SW 1271 (cell line): ENCODE data around the gene TRPM2.

Experiments used
- DNase-seq, 2 experiments: peaks; one replicate each; lab custom pipeline; 2025; lab: John Stamatoyannopoulos, UW

TRPM2 gene

DNA sequence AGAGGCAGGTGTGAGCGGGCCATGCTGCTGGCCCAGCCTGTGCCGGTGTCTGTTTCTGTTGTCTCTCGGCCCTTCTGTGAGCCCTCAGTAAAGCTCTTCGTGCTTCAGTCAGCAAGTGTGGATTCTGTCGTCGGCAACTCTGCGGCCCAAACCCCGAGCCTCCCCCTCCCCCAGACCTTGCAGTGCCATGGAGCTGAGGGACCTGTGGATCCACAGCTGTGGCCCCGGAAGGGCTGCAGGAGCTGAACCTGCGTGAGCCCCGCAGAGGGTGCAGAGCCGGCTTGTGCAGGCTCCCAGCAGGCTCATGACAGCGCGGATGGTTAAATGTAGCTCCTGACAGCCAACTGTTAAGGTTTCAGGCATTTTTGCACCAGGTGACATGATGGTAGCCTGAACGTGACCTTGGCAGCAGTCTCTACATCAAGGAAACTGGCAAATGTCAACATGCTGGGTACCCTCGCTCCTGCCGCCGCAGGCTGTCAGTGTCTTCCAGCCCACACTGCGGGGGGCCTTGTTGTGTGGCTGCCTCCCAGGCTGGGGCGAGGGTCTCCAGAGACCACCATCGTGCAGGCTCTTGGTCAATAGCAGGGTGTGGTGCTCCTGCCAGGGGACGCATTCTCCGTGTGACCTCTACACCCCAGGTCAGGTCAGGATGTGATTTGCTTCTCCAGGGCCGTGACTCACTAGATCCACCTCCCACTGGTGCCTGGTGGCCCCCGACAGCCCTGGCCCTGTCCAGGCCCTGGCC is 108.8 kb downstream of the TRPM2 start:
- DNase-seq: no peak

DNA sequence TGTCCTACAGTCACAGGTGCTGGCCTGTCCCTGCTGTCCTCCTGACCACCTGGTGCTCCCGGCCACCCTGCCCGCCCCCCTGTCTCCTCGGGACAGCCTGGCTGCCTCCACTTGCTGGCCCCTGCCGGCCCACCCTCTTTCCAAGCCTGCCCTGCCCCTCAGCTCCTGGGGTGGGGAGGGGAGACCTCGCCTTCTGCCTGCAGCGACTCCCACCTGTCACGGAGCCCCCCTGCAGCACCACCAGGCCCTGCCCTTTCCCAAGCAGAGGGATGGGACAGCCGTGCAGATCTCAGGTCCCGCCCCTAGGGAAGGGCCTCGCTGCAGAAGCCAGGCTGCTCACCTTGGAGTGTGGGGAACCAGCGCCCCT is 109.4 kb downstream of the TRPM2 start:
- DNase-seq: no peak

DNA sequence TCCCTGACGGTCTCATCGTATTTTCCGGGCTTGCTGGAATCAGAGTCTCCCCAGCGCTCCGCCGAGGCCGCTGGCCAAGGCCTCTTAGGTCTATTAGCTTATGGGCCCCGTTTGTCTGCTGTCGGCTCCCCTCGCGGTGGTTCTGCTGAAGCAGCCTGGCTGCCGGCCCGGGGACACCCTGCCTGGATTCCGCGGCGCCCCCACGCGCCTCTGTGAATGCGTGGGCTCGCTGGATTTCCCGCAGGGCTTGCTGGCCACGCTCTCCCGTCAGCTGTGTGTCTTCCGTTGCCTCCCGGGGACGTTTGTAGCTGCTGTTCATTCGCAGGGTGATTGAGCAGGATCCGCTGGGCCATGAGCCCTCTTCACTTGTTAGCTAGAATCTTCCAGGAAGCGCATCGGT is 110.3 kb downstream of the TRPM2 start:
- DNase-seq: no peak

DNA sequence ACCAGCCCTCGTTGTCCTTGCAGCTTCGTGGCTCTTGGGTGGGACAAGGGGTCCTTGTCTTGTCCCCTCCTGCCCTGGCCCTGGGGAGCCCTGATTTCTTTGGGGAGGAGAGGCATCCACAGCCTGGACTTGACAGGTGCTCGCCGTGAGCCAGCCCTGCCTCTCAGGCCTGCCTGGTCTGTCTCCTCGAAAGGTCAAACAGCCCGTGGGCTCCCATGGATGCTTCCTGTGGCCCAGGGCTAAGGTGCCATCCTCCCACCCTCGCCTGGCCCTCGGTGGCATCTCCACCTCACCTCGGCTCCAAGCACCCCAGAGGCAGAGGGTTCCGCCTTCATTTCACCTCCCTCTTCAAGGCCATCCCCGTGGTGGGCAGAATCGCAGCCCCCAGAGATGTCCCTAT is 110.9 kb downstream of the TRPM2 start:
- no peak for DNase-seq

DNA sequence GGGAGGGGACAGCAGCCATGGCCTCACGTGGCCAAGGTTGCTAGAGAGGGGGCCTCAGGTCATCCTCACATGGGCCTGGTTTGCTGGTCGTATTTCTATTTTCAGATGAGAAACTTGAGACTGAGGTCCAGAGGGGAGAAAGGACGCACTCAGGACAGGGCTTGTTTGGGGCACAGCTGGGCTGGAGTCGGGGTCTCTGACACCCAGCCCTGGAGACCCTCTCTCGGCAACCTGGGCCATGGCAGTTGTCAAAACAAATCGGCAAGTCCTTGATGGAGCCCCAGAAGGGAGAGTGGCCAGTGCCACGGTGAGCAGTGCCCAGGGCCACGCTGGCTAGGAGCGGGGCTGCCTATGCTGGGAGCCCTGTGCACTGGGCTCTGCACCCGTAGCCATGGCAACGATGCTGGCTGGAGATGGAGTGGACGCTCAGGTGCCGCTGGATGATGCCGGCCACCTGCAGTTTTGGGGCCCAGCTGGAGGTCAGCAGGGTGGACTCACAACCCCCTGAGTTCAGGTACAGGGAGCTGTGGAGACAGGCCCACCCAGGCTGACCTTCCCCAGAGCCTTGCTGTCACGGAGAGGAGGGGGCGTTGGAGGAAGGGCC is 113.0 kb downstream of the TRPM2 start:
- no peak for DNase-seq

DNA sequence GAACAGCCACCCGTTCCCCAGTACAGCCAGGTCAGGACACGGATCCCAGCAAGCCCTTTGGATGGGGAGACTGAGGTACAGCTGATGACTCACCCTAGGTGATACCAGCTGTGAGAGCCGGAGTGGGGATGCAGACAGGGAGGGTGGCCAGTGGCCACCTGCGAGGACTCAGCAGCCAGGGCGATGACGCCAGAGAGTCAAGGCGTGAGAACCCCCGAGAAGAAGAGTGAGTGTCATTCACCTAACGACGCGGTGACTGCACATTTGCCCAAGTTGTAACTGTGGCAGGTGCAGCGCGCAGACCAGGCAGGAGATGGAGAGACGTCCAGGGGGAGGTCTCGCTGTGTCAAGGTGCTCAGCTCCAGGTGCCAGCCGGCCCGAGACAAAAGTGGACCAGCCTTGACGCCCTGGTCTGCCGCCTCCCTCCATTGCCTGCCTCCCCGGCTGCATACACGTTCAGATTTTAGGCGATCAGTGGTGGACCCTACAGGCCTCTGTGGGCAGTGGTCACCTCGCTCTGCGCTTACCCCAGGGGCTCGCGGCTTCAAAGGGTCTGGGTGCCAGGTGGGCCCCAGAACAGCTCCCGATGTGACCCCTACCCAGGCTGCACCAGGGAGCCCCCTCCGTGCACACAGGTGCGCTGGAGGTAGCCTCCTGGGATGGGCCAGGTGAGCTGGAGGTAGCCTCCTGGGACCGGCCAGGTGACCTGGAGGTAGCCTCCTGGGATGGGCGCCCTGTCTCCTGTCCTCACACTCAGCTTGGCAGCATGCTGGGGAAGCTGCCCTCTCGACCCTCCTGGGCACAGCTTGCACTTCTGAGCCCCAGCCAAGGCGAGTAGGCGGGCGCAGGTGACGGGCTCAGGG is 113.8 kb downstream of the TRPM2 start:
- DNase-seq: no peak

DNA sequence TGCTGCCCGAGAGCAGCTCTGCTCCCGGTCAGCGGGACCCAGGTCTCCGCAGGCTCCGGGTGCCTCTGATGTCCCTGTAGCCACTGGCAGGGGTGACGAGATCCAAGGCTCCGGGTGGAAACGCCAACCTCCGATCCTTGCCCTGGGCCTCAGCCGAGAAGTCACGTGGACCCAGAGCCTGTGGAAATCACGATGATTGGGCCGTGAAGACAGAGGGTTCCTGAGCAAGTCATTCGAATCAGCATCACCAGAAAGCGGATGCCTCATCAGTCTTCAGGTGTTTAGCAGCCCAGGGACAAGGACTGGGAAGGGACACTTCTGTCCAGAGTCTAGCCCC is 114.4 kb downstream of the TRPM2 start:
- no peak for DNase-seq

DNA sequence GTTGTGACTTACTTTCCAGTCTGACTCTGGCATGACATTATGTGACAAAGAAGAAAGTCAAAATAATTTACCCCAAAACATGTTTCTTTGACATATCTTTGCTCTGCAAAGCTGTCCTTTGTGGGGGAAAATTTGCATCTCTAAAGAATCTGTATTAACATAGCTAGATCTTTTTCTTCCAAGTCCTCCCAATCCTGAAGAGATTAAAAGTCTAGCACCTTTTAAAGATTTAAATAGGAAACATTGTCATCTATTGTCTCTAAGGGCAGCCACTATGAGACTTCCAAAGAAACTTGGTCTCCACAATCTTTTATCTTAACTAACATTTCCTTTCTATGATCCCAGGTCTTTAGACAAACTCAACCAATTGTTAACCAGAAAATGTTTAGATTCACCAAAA is 117.9 kb downstream of the TRPM2 start:
- no peak for DNase-seq

DNA sequence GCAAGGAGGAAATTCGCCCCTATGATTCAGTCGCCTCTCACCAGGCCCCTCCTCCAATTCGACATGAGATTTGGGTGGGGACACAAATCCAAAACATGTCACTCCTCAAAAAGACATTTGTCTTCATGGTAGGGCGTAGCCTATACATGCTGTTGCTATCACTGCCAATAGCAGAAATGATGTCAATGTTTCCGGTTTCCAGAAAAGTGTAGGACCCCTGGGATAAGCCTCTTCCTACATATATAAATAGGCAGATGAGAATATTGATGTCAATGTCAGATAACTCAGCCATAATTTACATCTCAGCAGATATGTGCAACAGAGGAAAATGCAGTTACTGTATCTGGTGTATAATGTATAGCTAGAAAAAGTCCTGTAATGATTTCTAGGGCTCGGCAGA is 118.6 kb downstream of the TRPM2 start:
- no peak for DNase-seq

DNA sequence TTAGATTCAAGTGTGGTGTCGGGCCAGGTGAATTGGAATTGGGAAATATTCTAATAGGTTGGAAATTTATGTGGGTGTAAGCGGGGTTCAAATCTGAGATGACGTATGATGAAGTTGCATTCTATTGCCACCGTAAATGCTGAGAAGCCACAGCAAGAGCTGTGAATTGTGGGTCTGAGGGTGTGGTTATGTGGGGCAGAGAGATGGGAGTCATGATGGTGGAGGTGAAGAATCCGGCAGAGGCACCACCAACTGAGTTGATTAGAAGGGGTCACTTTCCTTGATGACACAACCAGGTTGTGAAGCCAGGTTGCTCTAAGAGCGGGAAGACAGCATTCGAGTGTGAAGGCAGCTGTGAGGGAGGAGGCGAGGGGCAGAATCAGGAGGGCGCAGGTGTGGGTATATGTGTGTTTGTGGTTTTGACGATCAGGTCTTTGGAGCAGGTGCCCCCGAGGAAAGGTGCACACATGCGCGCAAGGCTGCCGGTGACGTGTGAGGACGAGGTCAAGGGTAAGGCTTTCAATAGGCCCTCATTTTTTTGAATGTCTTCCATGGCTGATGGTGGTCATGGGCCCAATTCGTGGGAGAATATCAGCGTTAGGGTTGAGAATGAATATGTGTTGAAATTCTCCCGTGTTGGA is 120.6 kb downstream of the TRPM2 start:
- no peak for DNase-seq

DNA sequence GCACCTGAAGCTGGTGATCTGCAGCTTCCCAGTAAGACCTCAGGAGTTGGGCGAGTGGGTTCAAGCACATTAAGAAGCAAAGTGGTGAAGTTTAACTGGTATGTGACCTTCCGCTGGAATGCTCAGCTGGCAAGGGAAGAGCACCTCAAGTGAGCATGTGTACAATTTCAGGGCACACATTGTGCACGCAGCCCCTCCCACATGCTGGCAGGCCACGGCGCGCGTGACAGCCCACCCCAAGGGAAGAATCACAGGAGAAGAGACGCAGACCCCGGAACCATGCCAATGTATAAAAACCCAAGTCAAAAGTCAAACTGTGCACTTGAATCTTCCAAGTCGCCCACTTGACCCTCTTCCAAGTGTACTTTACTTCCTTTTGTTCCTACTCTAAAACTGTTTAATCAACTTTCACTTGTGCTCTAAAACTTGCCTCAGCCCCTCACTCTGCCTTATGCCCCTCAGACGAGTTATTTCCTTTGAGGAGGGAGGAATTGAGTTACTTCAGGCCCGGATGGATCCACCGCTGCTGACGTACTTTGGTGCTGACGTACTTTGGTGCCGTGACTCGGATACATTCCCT is 121.9 kb downstream of the TRPM2 start:
- no peak for DNase-seq

DNA sequence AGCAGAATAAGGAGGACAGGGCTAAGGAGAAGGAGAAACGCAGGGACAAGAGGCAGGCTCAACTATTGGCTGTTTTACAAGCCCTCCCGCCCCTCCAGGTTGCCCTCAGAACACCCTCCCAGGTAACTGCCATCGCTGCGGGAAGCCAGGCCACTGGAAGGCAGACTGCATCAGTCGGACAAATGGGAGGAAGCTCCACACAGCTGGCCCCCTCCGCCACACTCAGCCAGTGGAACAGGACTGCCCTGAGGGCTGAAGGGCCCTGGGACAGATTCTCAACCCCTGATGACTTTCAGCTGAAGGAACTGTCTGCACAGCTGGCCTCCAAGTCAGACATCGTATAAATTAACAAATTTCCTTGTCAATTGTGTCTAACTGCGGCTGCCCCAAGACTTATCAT is 123.7 kb downstream of the TRPM2 start:
- DNase-seq: no peak

DNA sequence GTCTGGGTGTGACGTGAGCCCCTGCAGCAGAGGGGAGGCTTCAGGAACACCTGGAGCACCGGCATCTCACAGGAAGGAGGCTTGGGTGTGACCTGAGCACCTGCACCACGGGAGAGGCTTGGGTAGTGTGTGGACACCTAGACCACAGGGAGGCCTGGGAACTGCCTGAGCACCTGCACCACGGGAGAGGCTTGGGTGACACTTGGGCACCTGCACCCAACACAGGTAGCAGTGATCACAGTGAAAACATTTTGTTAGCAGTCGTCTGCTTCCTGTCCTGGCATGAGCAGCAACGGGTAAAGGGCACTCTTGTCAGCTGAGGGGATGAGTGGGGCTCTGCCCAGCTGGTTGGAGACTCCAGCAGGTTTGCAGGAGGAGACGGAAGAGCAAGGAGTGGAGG is 124.3 kb downstream of the TRPM2 start:
- DNase-seq: no peak

DNA sequence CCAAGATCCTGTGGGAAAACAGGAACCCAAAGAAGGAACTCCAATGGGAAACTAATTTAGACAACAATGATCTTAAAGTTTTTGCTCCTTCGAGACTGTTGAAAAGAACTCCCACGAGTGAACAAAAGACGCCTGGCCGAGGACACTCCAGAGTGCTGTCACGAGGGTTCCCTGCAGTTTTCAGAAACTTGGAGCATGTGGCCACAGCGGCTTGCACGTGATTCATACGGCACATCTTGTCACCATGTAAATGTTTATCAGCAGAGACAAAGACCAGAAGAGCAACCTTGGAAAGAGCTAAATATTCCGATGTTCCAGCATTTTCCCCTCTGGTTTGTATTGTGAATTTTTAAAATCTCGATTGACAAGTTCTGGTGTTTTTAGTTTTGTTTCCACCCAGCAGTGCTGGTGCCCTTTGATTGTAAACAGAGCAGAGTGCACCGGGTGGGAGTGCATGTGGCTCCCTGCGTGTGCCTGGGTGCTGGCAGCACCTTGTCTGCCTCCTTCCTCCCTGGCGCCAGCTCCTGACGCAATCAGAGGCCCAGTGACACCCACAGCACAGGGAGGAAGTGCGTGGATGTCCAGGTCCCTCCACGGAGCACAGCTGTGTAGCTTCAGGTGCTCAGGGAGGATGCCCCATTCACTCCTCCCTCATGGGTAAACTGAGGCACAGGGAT is 124.8 kb downstream of the TRPM2 start:
- no peak for DNase-seq

DNA sequence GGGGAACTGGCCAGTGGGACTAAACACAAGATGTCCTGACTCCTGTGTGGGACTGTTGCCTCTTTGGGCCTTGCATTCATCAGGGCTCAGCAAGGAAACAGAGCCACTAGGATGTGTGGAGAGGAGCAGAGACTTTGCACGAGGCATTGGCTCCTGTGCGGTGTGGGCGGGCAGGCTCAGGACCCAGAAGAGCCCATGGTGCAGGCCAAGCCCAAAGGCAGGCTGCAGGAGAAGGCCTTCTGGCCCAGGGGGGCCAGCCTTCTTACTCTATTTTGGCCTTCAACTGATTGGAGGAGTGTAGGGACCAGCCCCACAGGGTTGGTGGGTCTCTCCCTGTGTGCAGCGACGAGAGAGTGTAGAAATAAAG is 125.4 kb downstream of the TRPM2 start:
- no peak for DNase-seq

DNA sequence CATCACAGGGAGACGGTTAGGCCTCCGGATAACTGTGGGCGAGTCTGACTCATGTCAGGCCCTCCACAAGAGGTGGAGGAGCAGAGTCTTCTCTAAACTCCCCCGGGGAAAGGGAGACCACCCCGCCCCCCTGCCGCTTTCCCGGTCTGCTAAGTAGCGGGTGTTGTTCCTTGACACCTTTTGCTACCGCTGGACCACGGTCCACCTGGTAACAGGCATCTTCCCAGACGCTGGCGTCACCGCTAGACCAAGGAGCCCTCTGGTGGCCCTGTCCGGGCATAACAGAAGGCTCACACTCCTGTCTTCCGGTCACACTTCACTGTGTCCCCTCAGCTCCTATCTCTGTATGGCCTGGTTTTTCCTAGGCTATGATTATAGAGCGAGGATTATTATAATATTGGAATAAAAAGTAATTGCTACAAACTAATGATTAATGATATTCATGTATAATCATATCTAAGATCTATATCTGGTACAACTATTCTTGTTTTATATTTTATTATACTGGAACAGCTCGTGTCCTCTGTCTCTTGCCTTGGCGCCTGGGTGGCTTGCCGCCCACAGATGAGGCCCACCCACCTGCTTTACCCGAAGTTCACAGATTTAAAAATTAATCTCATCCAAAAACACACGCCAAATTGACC is 126.3 kb downstream of the TRPM2 start:
- peak in 1 of 2 experiments; percentile 20 for DNase-seq

DNA sequence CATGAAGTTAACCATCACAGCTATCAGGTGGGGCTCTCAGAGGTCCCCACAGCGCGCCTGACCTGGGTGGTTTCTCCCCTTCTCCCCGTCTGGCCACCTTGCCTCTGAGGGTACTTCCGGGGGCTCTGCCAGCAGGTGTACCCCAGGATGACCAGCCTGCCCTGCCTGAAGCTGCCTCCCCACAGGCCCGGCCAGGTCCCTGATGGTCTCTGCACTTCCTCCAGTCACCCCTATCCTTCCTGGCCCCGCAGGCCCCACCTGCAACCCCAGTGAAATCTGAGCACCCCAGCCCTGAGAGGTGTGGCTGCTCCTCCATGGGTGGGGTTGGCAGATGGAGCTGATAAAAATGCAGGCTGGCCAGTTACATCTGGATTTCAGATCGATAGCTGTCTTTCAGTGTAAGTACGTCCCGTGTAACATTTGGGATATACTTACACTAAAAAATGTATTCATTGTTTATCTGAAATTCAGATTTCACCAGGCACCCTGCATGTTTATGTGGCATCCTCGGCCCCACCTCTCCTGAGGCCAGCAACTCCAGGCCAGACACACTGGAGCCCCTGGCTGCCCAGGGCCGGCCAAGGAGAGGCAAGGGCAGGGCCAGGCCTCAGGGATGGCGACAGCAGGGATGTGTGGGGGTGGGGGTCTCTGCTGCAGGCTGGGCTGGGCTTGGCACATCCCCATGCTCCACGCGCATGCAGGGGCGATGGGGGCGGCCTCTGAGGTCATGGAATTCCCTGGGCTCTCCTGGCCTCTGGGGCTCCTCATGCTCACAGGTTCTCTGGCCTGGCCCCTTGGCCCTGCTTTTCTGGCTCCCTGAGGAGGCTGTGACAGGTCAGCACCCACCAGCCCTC is 127.0 kb downstream of the TRPM2 start:
- DNase-seq: no peak

DNA sequence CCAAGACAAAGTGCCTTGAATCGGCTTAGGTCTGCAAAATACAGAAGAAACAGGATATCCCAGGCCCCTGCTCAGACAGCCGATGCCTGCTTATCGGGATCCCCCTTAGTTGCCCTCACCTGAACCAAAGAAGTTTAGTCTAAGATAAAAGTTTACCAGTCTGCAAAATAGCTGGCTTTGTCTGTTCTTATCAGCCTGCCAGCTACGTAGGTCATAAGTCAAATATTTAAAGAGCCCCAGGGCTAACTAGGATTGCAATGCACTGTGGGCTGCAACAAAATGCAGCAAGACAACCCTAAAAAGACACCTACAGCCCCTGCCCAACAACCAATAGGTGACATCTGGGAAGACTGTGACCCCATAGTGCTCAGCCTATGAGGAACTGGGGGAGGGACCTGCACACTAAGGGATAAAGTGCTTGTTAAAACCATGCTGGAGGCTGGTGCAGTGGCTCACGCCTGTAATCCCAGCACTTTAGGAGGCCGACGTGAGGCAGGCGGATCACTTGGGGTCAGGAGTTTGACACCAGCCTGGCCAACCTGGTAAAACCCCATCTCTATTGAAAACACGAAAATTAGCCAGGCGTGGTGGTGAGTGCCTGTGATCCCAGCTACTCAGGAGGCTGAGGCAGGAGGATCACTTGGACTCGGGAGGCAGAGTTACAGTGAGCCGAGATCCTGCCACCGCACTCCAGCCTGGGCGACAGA is 129.3 kb downstream of the TRPM2 start:
- no peak for DNase-seq

DNA sequence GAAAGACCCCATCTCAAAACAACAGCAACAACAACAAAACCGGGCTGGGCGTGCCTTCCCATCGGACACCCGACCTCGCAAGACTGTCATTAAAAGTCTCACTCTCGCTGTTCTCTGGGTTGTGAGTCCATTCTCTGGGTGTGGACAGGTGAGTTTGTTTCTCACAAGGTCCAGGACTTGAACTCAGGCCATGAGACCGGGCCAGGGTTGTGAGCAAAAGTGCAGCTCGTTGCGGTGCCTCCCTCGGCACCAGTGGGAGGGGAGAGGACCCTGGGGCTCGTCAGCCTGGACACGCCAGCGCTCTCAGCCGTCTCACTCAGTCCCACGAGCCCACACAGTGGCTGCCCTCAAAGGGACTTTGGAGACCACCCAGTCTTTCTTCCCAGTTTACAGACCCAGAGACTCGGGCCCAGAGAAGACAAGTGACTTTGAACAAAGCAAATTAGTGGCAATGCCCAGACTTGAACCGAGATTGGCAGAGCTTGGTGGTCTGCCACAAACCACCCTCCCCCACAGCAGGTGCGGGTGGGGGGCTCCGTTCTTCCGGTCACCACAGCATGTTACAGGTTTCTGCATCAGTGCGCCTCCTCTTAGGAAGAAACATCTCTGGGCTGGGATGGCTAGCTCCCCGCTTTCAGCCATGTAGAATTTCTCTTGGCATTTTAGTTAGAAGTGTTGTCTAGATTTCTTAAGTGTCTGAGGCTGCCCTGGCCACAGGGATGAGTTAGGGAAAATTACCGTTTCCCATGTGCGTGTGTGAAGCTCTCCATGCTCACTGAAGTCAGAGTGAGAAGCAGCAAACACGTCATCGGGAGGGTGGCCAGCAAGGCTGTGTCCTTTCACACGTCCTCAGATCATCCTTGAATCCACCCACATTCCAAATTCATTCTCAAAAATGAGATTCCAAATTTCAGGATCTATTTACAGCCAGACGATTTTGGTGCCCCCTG is 130.1 kb downstream of the TRPM2 start:
- no peak for DNase-seq
